ENCODE measurements around the gene CEP63.

Gene CEP63

GRCh38 chr3:134600685-134601463 is 115.0 kb downstream of the CEP63 start:
- peaks cover 12% of the 10 kb centered on the region; the same call in 1 of the 2 replicates for H3K4me1 ChIP-seq (ENCODE audit: control insufficient read depth, insufficient read depth, low read length)
- H3K4me3 ChIP-seq (ENCODE audit: low read depth, low read length) = peak overlapping the region; percentile 48
- H3K9ac ChIP-seq (ENCODE audit: low read length) = no peak overlapping the region
- peaks cover 10% of the 10 kb centered on the region for H3K27me3 ChIP-seq (ENCODE audit: control insufficient read depth, insufficient read depth, low read length)
- H3K27ac ChIP-seq (ENCODE audit: low read depth, low read length) = no peak overlapping the region
- no peaks in the 10 kb centered on the region for H3K9me3 ChIP-seq (ENCODE audit: control insufficient read depth, insufficient read depth, low read depth, low read length)
- no peaks in the 10 kb centered on the region for H3K36me3 ChIP-seq (ENCODE audit: control insufficient read depth, insufficient read depth, low read length)

DNA sequence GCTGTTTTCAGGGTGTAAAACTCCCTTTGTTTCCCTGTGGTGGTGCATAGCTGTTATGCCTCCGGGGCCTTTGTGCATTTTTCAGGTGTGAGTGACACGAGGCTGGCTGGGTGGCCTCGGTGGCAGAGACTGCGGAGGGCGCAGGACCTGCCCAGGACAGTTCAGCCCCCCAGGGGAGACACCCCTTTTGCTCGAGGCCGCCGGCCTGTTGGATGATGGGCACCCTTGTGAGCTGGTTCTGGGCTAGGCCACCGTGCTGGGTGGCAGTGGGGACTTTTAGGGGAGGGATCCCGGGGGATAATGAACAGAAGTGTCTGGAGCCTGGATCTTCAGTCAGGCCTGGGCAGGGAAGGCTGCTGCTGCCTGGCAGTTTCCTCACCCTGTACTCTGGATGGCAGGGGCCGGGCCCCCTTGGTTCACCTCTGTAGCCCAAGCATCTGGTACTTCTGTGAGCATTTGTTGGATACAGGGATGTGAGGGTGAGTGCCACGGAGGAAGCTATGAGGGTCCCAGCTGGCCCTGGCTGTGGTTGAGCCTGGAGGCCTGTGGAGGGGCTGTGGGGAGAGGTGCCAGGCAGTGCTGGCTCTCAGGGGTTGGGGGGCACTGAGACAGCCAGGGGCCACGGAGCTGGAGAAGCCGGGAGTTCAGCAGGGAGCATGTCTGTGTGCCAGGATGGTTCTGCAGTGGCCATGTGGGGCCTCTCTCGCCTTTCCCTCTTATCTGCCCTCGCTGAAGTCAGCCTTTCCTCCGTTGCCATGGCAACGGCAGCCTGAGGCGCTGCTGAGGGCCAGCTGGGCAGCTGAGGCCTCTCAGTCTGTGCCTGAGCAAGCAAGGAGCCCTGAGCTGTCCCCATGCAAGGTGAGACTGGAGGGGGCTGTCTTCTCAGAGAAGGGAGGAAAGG is 115.9 kb downstream of the CEP63 start:
- H3K27me3 ChIP-seq (ENCODE audit: control insufficient read depth, insufficient read depth, low read length) = peaks cover 10% of the 10 kb centered on the region
- no peak overlapping the region for H3K27ac ChIP-seq (ENCODE audit: low read depth, low read length)
- H3K4me3 ChIP-seq (ENCODE audit: low read depth, low read length) = no peak overlapping the region
- H3K4me1 ChIP-seq (ENCODE audit: control insufficient read depth, insufficient read depth, low read length) = peaks cover 12% of the 10 kb centered on the region; the same call in 1 of the 2 replicates
- H3K9ac ChIP-seq (ENCODE audit: low read length) = no peak overlapping the region
- H3K36me3 ChIP-seq (ENCODE audit: control insufficient read depth, insufficient read depth, low read length) = no peaks in the 10 kb centered on the region
- no peaks in the 10 kb centered on the region for H3K9me3 ChIP-seq (ENCODE audit: control insufficient read depth, insufficient read depth, low read depth, low read length)

GRCh38 chr3:134602440-134602814 is 116.6 kb downstream of the CEP63 start:
- peaks cover 12% of the 10 kb centered on the region; the same call in 1 of the 2 replicates for H3K4me1 ChIP-seq (ENCODE audit: control insufficient read depth, insufficient read depth, low read length)
- H3K27me3 ChIP-seq (ENCODE audit: control insufficient read depth, insufficient read depth, low read length) = peaks cover 10% of the 10 kb centered on the region
- no peak overlapping the region for H3K27ac ChIP-seq (ENCODE audit: low read depth, low read length)
- no peak overlapping the region for H3K9ac ChIP-seq (ENCODE audit: low read length)
- H3K4me3 ChIP-seq (ENCODE audit: low read depth, low read length) = no peak overlapping the region
- no peaks in the 10 kb centered on the region for H3K36me3 ChIP-seq (ENCODE audit: control insufficient read depth, insufficient read depth, low read length)
- H3K9me3 ChIP-seq (ENCODE audit: control insufficient read depth, insufficient read depth, low read depth, low read length) = no peaks in the 10 kb centered on the region

DNA sequence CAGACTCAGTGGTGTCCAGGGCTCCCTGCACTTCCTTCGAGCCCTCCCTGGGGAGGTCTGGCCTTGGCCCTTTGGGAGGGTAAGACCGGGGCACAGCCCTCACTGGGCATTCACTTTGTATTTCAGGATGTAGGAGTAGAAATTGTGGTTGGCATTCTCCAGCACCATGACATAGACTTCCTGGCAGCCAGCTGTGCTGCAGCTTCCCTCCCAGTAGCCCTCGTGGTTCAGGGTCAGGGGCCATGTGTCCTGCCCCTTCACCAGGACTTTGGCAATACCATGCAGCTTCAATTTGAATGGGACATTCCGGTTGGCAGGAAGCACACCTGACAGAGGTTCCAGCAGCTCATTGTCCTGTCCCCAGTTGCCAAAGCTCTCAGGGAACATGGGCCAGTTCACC is 117.6 kb downstream of the CEP63 start:
- Histone ChIP-seq H3K4me1 (ENCODE audit: control insufficient read depth, insufficient read depth, low read length) (peaks cover 12% of the 10 kb centered on the region; the same call in 1 of the 2 replicates), H3K36me3 (ENCODE audit: control insufficient read depth, insufficient read depth, low read length) (no peaks in the 10 kb centered on the region), H3K27ac (ENCODE audit: low read depth, low read length) (no peak overlapping the region), H3K9ac (ENCODE audit: low read length) (no peak overlapping the region), H3K9me3 (ENCODE audit: control insufficient read depth, insufficient read depth, low read depth, low read length) (no peaks in the 10 kb centered on the region), H3K27me3 (ENCODE audit: control insufficient read depth, insufficient read depth, low read length) (peaks cover 10% of the 10 kb centered on the region), H3K4me3 (ENCODE audit: low read depth, low read length) (no peak overlapping the region)

- Histone ChIP-seq H3K4me1 (ENCODE audit: control insufficient read depth, insufficient read depth, low read length) (peaks cover 12% of the 10 kb centered on the region; the same call in 1 of the 2 replicates), H3K27ac (ENCODE audit: low read depth, low read length) (no peak overlapping the region), H3K4me3 (ENCODE audit: low read depth, low read length) (no peak overlapping the region), H3K9ac (ENCODE audit: low read length) (no peak overlapping the region), H3K9me3 (ENCODE audit: control insufficient read depth, insufficient read depth, low read depth, low read length) (no peaks in the 10 kb centered on the region), H3K27me3 (ENCODE audit: control insufficient read depth, insufficient read depth, low read length) (peaks cover 10% of the 10 kb centered on the region), H3K36me3 (ENCODE audit: control insufficient read depth, insufficient read depth, low read length) (no peaks in the 10 kb centered on the region)
These were observed 118.1 kb downstream of the CEP63 start for GRCh38 chr3:134603956-134604355.

- Histone ChIP-seq H3K9me3 (ENCODE audit: control insufficient read depth, insufficient read depth, low read depth, low read length) (no peaks in the 10 kb centered on the region), H3K4me3 (ENCODE audit: low read depth, low read length) (no peak overlapping the region), H3K9ac (ENCODE audit: low read length) (no peak overlapping the region), H3K4me1 (ENCODE audit: control insufficient read depth, insufficient read depth, low read length) (peaks cover 12% of the 10 kb centered on the region; the same call in 1 of the 2 replicates), H3K27ac (ENCODE audit: low read depth, low read length) (no peak overlapping the region), H3K27me3 (ENCODE audit: control insufficient read depth, insufficient read depth, low read length) (peaks cover 2% of the 10 kb centered on the region), H3K36me3 (ENCODE audit: control insufficient read depth, insufficient read depth, low read length) (no peaks in the 10 kb centered on the region)
These were observed 119.7 kb downstream of the CEP63 start for GRCh38 chr3:134605556-134605955.

- Histone ChIP-seq H3K36me3 (ENCODE audit: control insufficient read depth, insufficient read depth, low read length) (no peaks in the 10 kb centered on the region), H3K9ac (ENCODE audit: low read length) (no peak overlapping the region), H3K4me1 (ENCODE audit: control insufficient read depth, insufficient read depth, low read length) (peaks cover 10% of the 10 kb centered on the region; the same call in 1 of the 2 replicates), H3K27ac (ENCODE audit: low read depth, low read length) (no peak overlapping the region), H3K4me3 (ENCODE audit: low read depth, low read length) (no peak overlapping the region), H3K27me3 (ENCODE audit: control insufficient read depth, insufficient read depth, low read length) (no peaks in the 10 kb centered on the region), H3K9me3 (ENCODE audit: control insufficient read depth, insufficient read depth, low read depth, low read length) (no peaks in the 10 kb centered on the region)
These were observed 120.5 kb downstream of the CEP63 start for GRCh38 chr3:134606033-134607025.

GRCh38 chr3:134607054-134608022 is 121.5 kb downstream of the CEP63 start:
- Histone ChIP-seq H3K9ac (ENCODE audit: low read length) (no peak overlapping the region), H3K36me3 (ENCODE audit: control insufficient read depth, insufficient read depth, low read length) (no peaks in the 10 kb centered on the region), H3K27ac (ENCODE audit: low read depth, low read length) (no peak overlapping the region), H3K4me3 (ENCODE audit: low read depth, low read length) (no peak overlapping the region), H3K4me1 (ENCODE audit: control insufficient read depth, insufficient read depth, low read length) (peaks cover 1% of the 10 kb centered on the region; the same call in 1 of the 2 replicates), H3K27me3 (ENCODE audit: control insufficient read depth, insufficient read depth, low read length) (no peaks in the 10 kb centered on the region), H3K9me3 (ENCODE audit: control insufficient read depth, insufficient read depth, low read depth, low read length) (no peaks in the 10 kb centered on the region)

- Histone ChIP-seq H3K27me3 (ENCODE audit: control insufficient read depth, insufficient read depth, low read length) (no peaks in the 10 kb centered on the region), H3K36me3 (ENCODE audit: control insufficient read depth, insufficient read depth, low read length) (no peaks in the 10 kb centered on the region), H3K27ac (ENCODE audit: low read depth, low read length) (no peak overlapping the region), H3K4me1 (ENCODE audit: control insufficient read depth, insufficient read depth, low read length) (no peaks in the 10 kb centered on the region), H3K9me3 (ENCODE audit: control insufficient read depth, insufficient read depth, low read depth, low read length) (no peaks in the 10 kb centered on the region), H3K9ac (ENCODE audit: low read length) (no peak overlapping the region), H3K4me3 (ENCODE audit: low read depth, low read length) (no peak overlapping the region)
These were observed 122.3 kb downstream of the CEP63 start for GRCh38 chr3:134608023-134608770.

All from HUES6 (cell line).